ENCODE measurements around the gene TFAP2D.

DNA sequence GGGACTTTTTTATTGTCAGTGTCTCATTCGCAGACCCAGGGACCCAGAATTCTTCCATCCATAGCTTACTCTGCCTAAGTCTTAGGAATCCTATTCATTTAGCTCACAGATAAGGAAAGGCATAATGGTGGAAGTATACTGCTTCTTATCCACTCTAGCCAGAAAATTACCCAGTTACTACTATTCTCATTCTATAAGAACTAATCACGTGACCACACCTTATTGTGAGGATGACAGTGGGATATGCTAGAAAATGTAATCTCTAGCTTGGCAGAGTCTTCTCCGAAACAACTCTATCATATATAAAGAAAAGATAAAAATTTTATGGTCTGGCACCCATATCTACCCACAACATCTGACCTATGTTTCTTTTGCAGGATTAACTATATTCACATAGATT lies 21.2 kb downstream of the TFAP2D start:
- TF ChIP-seq, protein P1, sequence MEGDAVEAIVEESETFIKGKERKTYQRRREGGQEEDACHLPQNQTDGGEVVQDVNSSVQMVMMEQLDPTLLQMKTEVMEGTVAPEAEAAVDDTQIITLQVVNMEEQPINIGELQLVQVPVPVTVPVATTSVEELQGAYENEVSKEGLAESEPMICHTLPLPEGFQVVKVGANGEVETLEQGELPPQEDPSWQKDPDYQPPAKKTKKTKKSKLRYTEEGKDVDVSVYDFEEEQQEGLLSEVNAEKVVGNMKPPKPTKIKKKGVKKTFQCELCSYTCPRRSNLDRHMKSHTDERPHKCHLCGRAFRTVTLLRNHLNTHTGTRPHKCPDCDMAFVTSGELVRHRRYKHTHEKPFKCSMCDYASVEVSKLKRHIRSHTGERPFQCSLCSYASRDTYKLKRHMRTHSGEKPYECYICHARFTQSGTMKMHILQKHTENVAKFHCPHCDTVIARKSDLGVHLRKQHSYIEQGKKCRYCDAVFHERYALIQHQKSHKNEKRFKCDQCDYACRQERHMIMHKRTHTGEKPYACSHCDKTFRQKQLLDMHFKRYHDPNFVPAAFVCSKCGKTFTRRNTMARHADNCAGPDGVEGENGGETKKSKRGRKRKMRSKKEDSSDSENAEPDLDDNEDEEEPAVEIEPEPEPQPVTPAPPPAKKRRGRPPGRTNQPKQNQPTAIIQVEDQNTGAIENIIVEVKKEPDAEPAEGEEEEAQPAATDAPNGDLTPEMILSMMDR (IDR thresholded peaks at IDR 0.05; ENCODE audit: low read length): no peak
- no peak for TF ChIP-seq EZH2 (IDR thresholded peaks at IDR 0.05; ENCODE audit: borderline replicate concordance, low read length)

All from OCI-LY1 (cell line).